Breast epithelium (tissue), 3 donors: ENCODE measurements around the gene PRPSAP2.

Source experiments
- POLR2A ChIP-seq: fragments of 450-650 bp; IDR thresholded peaks from one replicate; pipeline ENCODE4 v1.6.1; 2016; ENCODE audit warnings: antibody characterized with exemption, mild to moderate bottlenecking, moderate library complexity
- POLR2AphosphoS5 ChIP-seq, 3 donors: sonication (generic); formaldehyde crosslinking; IDR thresholded peaks; one replicate each; pipeline ENCODE4 v1.6.1; 2017; ENCODE audit warnings: antibody characterized with exemption in 3 of 3
- TF ChIP-seq, protein P1 (sequence below), 3 donors: fragments of 450-650 bp; IDR thresholded peaks; one replicate each; pipeline ENCODE4 v1.5.1; 2016 to 2017; ENCODE audit warnings: antibody characterized with exemption in 3 of 3, mild to moderate bottlenecking in 3 of 3, moderate library complexity in 3 of 3

- TF ChIP-seq POLR2AphosphoS5 (IDR thresholded peaks at IDR 0.05), result peak; percentile 66 to 95 (median 81)
- TF ChIP-seq, protein P1, sequence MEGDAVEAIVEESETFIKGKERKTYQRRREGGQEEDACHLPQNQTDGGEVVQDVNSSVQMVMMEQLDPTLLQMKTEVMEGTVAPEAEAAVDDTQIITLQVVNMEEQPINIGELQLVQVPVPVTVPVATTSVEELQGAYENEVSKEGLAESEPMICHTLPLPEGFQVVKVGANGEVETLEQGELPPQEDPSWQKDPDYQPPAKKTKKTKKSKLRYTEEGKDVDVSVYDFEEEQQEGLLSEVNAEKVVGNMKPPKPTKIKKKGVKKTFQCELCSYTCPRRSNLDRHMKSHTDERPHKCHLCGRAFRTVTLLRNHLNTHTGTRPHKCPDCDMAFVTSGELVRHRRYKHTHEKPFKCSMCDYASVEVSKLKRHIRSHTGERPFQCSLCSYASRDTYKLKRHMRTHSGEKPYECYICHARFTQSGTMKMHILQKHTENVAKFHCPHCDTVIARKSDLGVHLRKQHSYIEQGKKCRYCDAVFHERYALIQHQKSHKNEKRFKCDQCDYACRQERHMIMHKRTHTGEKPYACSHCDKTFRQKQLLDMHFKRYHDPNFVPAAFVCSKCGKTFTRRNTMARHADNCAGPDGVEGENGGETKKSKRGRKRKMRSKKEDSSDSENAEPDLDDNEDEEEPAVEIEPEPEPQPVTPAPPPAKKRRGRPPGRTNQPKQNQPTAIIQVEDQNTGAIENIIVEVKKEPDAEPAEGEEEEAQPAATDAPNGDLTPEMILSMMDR (IDR thresholded peaks at IDR 0.05), result no peak
- TF ChIP-seq POLR2A, result peak; percentile 76
These were observed 1.9 kb upstream of the PRPSAP2 start for GRCh38 chr17:18855831-18856569.
